GM12878 (cell line): ENCODE data around the gene GORASP2. TPM values are rescaled to one million over a fixed set of nuclear protein-coding genes. Genes with fewer than 3 reads are reported as not detected.

Experiments
- ATAC-seq: fragments of 200-7000 bp; cut with Tn5 transposase; 3 replicates; pipeline ENCODE4 v1.9.1; 2020; ENCODE audit warnings: mild to moderate bottlenecking, moderate library complexity
- BruUV-seq: library from RNA; stranded (reverse); fragments of 400-500 nt; replicated peaks from 2 replicates; lab custom pipeline; 2021; lab: Mats Ljungman, UMichigan
- CTCF ChIA-PET: fragments of 300-600 bp; sonication (Branson Sonifier 250); formaldehyde crosslinking; extraction: SDS; loops from one replicate; lab custom pipeline; 2021; ENCODE audit warnings: inconsistent platforms; lab: Yijun Ruan, JAX
- POLR2A ChIA-PET: fragments of 350-600 bp; formaldehyde crosslinking; extraction: SDS; loops from one replicate; lab custom pipeline; 2021; ENCODE audit warnings: inconsistent platforms; lab: Charles Lee
- RAD21 ChIA-PET: fragments of 300-600 bp; sonication (Branson Sonifier 250); formaldehyde crosslinking; loops from one replicate; lab custom pipeline; 2023; ENCODE audit warnings: antibody characterized with exemption; ENCODE audit not compliant: unreplicated experiment; lab: Charles Lee
- SMC1A ChIA-PET: fragments of 300-600 bp; sonication (Branson Sonifier 250); formaldehyde crosslinking; loops from one replicate; lab custom pipeline; 2023; ENCODE audit not compliant: unreplicated experiment, uncharacterized antibody; lab: Charles Lee
- DNase-seq: peaks from one replicate; pipeline ENCODE4 v3.0.0-alpha.2; 2011; ENCODE audit warnings: low read depth, low spot score
- FAIRE-seq: peaks from 3 replicates; lab custom pipeline; 2011; peaks lifted over from hg19 to GRCh38; lab: Jason Lieb, UNC
- H2AFZ ChIP-seq: 2 replicates; pipeline ENCODE4 v1.6.0; 2011; ENCODE audit warnings: low read depth, low read length, control low read depth; ENCODE audit not compliant: control insufficient read depth
- H3K27ac ChIP-seq: 2 replicates; pipeline ENCODE4 v1.5.1; 2011; ENCODE audit warnings: control low read depth; ENCODE audit not compliant: control insufficient read depth, insufficient read depth
- H3K27me3 ChIP-seq, 2 experiments: replicated peaks in 1 of 2; 2 replicates each; pipeline versions ENCODE4 v1.6.0 to v1.6.1; 2011; ENCODE audit warnings: low read length in 1 of 2; ENCODE audit not compliant: control insufficient read depth in 2 of 2, insufficient read depth in 2 of 2
- H3K36me3 ChIP-seq, 2 experiments: 2 replicates each; pipeline ENCODE4 v1.5.1; 2011; ENCODE audit warnings: low read length in 1 of 2; ENCODE audit not compliant: control insufficient read depth in 2 of 2, insufficient read depth in 2 of 2
- H3K4me1 ChIP-seq: 2 replicates; pipeline ENCODE4 v1.6.1; 2011; ENCODE audit warnings: mild to moderate bottlenecking, low read length, moderate library complexity, mixed read lengths; ENCODE audit not compliant: control insufficient read depth, insufficient read depth
- H3K4me2 ChIP-seq: 2 replicates; pipeline ENCODE4 v1.6.0; 2011; ENCODE audit warnings: control low read depth; ENCODE audit not compliant: control insufficient read depth, insufficient read depth
- H3K4me3 ChIP-seq: fragments of 200-600 bp; sonication (generic); 2 replicates; pipeline ENCODE4 v1.5.1; 2016
- H3K79me2 ChIP-seq: 2 replicates; pipeline ENCODE4 v1.6.0; 2011; ENCODE audit warnings: low read length; ENCODE audit not compliant: control insufficient read depth, insufficient read depth
- H3K9ac ChIP-seq: 2 replicates; pipeline ENCODE4 v1.8.0; 2011; ENCODE audit warnings: low read length, control low read depth, mixed read lengths; ENCODE audit not compliant: control insufficient read depth, insufficient read depth
- H3K9me3 ChIP-seq: replicated peaks from 3 replicates; pipeline ENCODE4 v1.5.1; 2011; ENCODE audit warnings: mild to moderate bottlenecking, low read length; ENCODE audit not compliant: control insufficient read depth, insufficient read depth
- H4K20me1 ChIP-seq: 2 replicates; pipeline ENCODE4 v1.6.0; 2011; ENCODE audit not compliant: control insufficient read depth, insufficient read depth
- CEBPB ChIP-seq, 2 experiments: fragments of 150-350 bp in 1 of 2; IDR thresholded peaks; 2 replicates each; pipeline ENCODE4 v1.6.1; 2012 to 2014; ENCODE audit warnings: low read depth in 2 of 2, low read length in 2 of 2, borderline replicate concordance in 1 of 2, inconsistent platforms in 1 of 2
- HCFC1 ChIP-seq: fragments of 150-350 bp; IDR thresholded peaks from 2 replicates; pipeline ENCODE4 v1.6.1; 2014; ENCODE audit warnings: low read length
- HDGF ChIP-seq: fragments of 450-650 bp; IDR thresholded peaks from 2 replicates; pipeline ENCODE4 v1.6.1; 2016; ENCODE audit warnings: antibody characterized with exemption
- NR2C1 ChIP-seq: fragments of 450-650 bp; IDR thresholded peaks from 2 replicates; pipeline ENCODE4 v1.6.1; 2017; ENCODE audit warnings: antibody characterized with exemption, mild to moderate bottlenecking, moderate library complexity
- RBBP5 ChIP-seq: fragments of 200-600 bp; sonication (generic); conservative IDR thresholded peaks from 2 replicates; pipeline ENCODE4 v1.6.1; 2016
- SMAD5 ChIP-seq: IDR thresholded peaks from 2 replicates; pipeline ENCODE4 v1.6.1; 2016; ENCODE audit warnings: antibody characterized with exemption, low read depth
- TAF1 ChIP-seq: IDR thresholded peaks from 2 replicates; pipeline ENCODE4 v1.6.1; 2011; ENCODE audit warnings: mild to moderate bottlenecking, low read depth, low read length, borderline replicate concordance
- TARDBP ChIP-seq: IDR thresholded peaks from 2 replicates; pipeline ENCODE4 v1.6.1; 2016; ENCODE audit warnings: borderline replicate concordance
- WGBS: methylation state at CpG from one replicate; pipeline ENCODE4 v1.1.6; 2016; ENCODE audit warnings: low lambda C conversion rate; ENCODE audit not compliant: insufficient replicate concordance, insufficient coverage; ENCODE audit errors: missing lambda C conversion rate; 5-methylcytosine and 5-hydroxymethylcytosine counted together
- in situ Hi-C: fragments of 300-500 bp; cut with MboI; formaldehyde crosslinking; loops from 9 replicates; pipeline ENCODE4 v1.14.3; 2018; ENCODE audit warnings: mixed read lengths
- intact Hi-C: fragments of 100-400 bp; cut with micrococcal nuclease; formaldehyde crosslinking; loops from one replicate; pipeline ENCODE4 v1.14.2; 2022; ENCODE audit not compliant: unreplicated experiment
- polyA plus RNA-seq, 11 experiments: library from polyadenylated mRNA; depleted of rRNA in 4 of 11; unstranded in 6 of 11; stranded (reverse) in 5 of 11; fragments of >200 nt; fragmentation: Nextera tagmentation in 4 of 11; fragmentation: Illumina TruSeq in 1 of 11; extraction: Ambion mirVana in 4 of 11; extraction: Trizol in 1 of 11; gene quantifications; 1 replicate in 1 of 11; 2 replicates in 10 of 11; pipeline versions ENCODE4 v1.2.1 to v1.2.3, GENCODE V29; 2011 to 2016; ENCODE audit warnings: inconsistent platforms in 2 of 11, missing spikeins in 2 of 11, low read depth in 1 of 11
- total RNA-seq, 4 experiments: library from RNA; depleted of rRNA in 3 of 4; stranded (reverse); fragments of >200 nt in 3 of 4; fragmentation: Illumina TruSeq in 1 of 4; extraction: Trizol in 1 of 4; gene quantifications; 2 replicates each; pipeline versions ENCODE4 v1.2.1 to v1.2.3, GENCODE V29; 2013 to 2021
- TF ChIP-seq, protein P1 (sequence below): fragments of 450-650 bp; IDR thresholded peaks from 2 replicates; pipeline ENCODE4 v1.6.1; 2017; ENCODE audit warnings: borderline replicate concordance
- TF ChIP-seq, protein P2 (sequence below): IDR thresholded peaks from 2 replicates; pipeline ENCODE4 v1.6.1; 2012; ENCODE audit warnings: improper control_type of control experiment, low read depth, low read length; ENCODE audit not compliant: insufficient replicate concordance

GORASP2 gene
- total and polyA plus RNA-seq, 10 of the 15 experiments (the other 5 are each of a cell fraction or from before 2014, with no cell fraction given) = 26.3 to 169 (median 103) TPM

DNA sequence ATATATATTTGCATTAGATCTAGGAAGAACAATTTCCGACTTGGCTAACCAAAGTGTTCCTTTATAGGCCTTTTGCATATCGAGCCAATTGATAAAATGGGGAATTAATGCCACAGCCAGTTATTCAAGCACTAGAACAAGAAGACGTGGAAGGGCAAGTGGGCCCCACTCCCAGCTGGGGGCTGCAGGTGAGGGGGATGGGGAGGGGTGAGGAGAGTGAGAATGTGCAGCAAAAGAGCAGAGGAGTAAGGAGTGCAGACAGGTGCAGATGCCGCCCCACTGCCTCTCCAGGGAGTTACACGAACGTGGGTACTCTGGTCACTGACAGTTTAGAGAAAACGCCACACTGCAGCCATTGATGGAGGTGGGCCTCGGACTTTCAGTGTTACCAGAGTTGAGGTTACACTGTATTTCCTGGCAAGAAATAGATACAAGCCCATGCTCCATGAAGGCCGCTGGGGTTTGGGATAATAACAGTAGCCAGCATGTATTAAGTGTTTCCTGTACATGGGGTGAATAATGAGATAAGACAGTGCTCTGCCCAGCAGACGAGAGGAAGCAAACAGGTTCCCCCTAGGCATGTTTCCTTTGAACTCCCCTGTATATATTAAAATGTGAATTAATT lies 40.9 kb downstream of the GORASP2 start:
- RAD21 ChIA-PET = no interaction called here
- intact Hi-C loops = loop anchor here (5.0 kb wide), 3 partner anchors 352 to 602 kb away; partner anchors contain the start of genes DCAF17 and METTL8
- Histone ChIP-seq H3K4me3 (no peak overlapping the region), H3K4me1 (peaks cover 10% of the 10 kb centered on the region), H2AFZ (no peak overlapping the region), H3K9me3 (no peaks in the 10 kb centered on the region), H3K27ac (no peak overlapping the region), H3K79me2 (no peaks in the 10 kb centered on the region; the same call in 1 of the 2 replicates), H3K27me3 (no peaks in the 10 kb centered on the region), H3K4me2 (no peak overlapping the region), H3K9ac (no peak overlapping the region), H3K36me3 (peaks cover 6 to 15% of the 10 kb centered on the region in 2 experiments), H4K20me1 (no peaks in the 10 kb centered on the region)
- FAIRE-seq (no peak), DNase-seq (no peak), ATAC-seq (no peak)
- in situ Hi-C loops = loop anchor here (10.0 to 25.0 kb wide), 2 partner anchors 467 to 1135 kb away; partner anchors contain the start of genes DCAF17, DLX2 and METTL8
- POLR2A ChIA-PET = no interaction called here
- SMC1A ChIA-PET = no interaction called here
- WGBS = 56% methylated on average over 10 of the region's 10 CpGs
- TF ChIP-seq HCFC1 = no peak
- TF ChIP-seq CEBPB (IDR thresholded peaks at IDR 0.05; ENCODE audit: borderline replicate concordance in 1 of 2, low read depth in 2 of 2, low read length in 2 of 2) = no peak
- TF ChIP-seq TARDBP = no peak
- TF ChIP-seq RBBP5 = no peak
- TF ChIP-seq, protein P1, sequence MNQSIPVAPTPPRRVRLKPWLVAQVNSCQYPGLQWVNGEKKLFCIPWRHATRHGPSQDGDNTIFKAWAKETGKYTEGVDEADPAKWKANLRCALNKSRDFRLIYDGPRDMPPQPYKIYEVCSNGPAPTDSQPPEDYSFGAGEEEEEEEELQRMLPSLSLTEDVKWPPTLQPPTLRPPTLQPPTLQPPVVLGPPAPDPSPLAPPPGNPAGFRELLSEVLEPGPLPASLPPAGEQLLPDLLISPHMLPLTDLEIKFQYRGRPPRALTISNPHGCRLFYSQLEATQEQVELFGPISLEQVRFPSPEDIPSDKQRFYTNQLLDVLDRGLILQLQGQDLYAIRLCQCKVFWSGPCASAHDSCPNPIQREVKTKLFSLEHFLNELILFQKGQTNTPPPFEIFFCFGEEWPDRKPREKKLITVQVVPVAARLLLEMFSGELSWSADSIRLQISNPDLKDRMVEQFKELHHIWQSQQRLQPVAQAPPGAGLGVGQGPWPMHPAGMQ = no peak
- TF ChIP-seq SMAD5 = no peak
- no peak for TF ChIP-seq HDGF
- TF ChIP-seq, protein P2, sequence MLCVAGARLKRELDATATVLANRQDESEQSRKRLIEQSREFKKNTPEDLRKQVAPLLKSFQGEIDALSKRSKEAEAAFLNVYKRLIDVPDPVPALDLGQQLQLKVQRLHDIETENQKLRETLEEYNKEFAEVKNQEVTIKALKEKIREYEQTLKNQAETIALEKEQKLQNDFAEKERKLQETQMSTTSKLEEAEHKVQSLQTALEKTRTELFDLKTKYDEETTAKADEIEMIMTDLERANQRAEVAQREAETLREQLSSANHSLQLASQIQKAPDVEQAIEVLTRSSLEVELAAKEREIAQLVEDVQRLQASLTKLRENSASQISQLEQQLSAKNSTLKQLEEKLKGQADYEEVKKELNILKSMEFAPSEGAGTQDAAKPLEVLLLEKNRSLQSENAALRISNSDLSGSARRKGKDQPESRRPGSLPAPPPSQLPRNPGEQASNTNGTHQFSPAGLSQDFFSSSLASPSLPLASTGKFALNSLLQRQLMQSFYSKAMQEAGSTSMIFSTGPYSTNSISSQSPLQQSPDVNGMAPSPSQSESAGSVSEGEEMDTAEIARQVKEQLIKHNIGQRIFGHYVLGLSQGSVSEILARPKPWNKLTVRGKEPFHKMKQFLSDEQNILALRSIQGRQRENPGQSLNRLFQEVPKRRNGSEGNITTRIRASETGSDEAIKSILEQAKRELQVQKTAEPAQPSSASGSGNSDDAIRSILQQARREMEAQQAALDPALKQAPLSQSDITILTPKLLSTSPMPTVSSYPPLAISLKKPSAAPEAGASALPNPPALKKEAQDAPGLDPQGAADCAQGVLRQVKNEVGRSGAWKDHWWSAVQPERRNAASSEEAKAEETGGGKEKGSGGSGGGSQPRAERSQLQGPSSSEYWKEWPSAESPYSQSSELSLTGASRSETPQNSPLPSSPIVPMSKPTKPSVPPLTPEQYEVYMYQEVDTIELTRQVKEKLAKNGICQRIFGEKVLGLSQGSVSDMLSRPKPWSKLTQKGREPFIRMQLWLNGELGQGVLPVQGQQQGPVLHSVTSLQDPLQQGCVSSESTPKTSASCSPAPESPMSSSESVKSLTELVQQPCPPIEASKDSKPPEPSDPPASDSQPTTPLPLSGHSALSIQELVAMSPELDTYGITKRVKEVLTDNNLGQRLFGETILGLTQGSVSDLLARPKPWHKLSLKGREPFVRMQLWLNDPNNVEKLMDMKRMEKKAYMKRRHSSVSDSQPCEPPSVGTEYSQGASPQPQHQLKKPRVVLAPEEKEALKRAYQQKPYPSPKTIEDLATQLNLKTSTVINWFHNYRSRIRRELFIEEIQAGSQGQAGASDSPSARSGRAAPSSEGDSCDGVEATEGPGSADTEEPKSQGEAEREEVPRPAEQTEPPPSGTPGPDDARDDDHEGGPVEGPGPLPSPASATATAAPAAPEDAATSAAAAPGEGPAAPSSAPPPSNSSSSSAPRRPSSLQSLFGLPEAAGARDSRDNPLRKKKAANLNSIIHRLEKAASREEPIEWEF = no peak
- TF ChIP-seq TAF1 = no peak
- TF ChIP-seq NR2C1 = no peak
- no TSS peak for BruUV-seq
- CTCF ChIA-PET = interaction anchor here (0.6 kb wide), 1 partner anchor 500 kb away, joined by 3 read pairs; no protein-coding TSS in a partner anchor
